Subcutaneous abdominal adipose tissue (tissue), 5 donors: ENCODE measurements around the gene STAP2.
"Not testable (repeated sequence)": the region's sequence is repeated elsewhere in the genome, so short reads cannot be mapped to it uniquely, and the experiment has no call there.

Experiments used
- H3K27ac ChIP-seq: one replicate; pipeline ENCODE4 v1.7.0; 2013; ENCODE audit warnings: low read depth, mild to moderate bottlenecking, inconsistent platforms, low read length, moderate library complexity
- H3K27me3 ChIP-seq, 5 donors: one replicate each; pipeline ENCODE4 v1.7.0; 2013; ENCODE audit warnings: low read length in 5 of 5, inconsistent platforms in 1 of 5; ENCODE audit not compliant: control insufficient read depth in 5 of 5, insufficient read depth in 4 of 5
- H3K36me3 ChIP-seq, 5 donors: one replicate each; pipeline ENCODE4 v1.7.0; 2013; ENCODE audit warnings: low read length in 5 of 5; ENCODE audit not compliant: control insufficient read depth in 5 of 5, insufficient read depth in 5 of 5
- H3K4me1 ChIP-seq, 5 donors: one replicate each; pipeline ENCODE4 v1.7.0; 2013; ENCODE audit warnings: low read length in 5 of 5, mild to moderate bottlenecking in 3 of 5, moderate library complexity in 1 of 5; ENCODE audit not compliant: control insufficient read depth in 5 of 5, insufficient read depth in 5 of 5
- H3K4me3 ChIP-seq, 5 donors: one replicate each; pipeline ENCODE4 v1.7.0; 2013; ENCODE audit warnings: low read length in 5 of 5, low read depth in 1 of 5
- H3K9ac ChIP-seq, 5 donors: one replicate each; pipeline ENCODE4 v1.7.0; 2013; ENCODE audit warnings: low read length in 5 of 5, mild to moderate bottlenecking in 4 of 5, moderate library complexity in 3 of 5
- H3K9me3 ChIP-seq, 5 donors: one replicate each; pipeline ENCODE4 v1.7.0; 2013; ENCODE audit warnings: low read length in 5 of 5; ENCODE audit not compliant: control insufficient read depth in 5 of 5
- donor health status: healthy.
- donor health status: healthy.
- donor health status: healthy.
- donor health status: healthy.
- donor health status: healthy.

Gene STAP2

DNA sequence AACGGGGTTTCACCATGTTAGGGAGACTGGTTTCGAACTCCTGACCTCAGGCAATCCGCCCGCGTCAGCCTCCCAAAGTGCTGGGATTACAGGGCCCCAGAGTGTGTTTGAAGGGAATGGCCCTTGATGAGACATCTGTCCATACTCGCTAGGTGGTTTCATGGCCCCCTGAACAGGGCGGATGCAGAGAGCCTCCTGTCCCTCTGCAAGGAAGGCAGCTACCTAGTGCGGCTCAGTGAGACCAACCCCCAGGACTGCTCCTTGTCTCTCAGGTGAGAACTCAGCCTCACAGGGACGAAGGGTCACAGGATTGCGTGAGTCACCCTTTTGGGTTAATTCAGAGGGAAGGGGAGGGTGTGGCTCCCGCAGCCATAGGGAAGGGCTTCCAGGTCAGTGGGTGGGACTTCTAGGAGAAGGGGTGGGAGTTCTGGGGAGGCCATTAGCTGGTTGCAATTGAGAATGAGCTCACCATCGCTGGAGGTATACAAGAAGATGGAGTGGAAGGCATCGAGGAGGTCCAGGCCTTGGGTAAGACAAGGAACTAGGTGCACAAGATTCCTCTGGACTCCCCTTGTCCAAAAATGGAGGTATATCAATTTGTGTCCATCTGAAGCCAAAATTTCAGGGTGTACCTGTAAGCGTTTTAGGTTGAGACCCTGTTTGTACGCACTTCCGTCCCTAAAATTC lies 50.4 kb downstream of the STAP2 start:
- H3K4me1 ChIP-seq = no peaks in the 10 kb centered on the region
- H3K9me3 ChIP-seq = no peaks in the 10 kb centered on the region
- H3K27me3 ChIP-seq = peaks cover 7 to 19% (median 15%) of the 10 kb centered on the region in 5 donors
- no peak overlapping the region for H3K27ac ChIP-seq
- no peak overlapping the region for H3K9ac ChIP-seq
- no peak overlapping the region for H3K4me3 ChIP-seq
- no peaks in the 10 kb centered on the region for H3K36me3 ChIP-seq

DNA sequence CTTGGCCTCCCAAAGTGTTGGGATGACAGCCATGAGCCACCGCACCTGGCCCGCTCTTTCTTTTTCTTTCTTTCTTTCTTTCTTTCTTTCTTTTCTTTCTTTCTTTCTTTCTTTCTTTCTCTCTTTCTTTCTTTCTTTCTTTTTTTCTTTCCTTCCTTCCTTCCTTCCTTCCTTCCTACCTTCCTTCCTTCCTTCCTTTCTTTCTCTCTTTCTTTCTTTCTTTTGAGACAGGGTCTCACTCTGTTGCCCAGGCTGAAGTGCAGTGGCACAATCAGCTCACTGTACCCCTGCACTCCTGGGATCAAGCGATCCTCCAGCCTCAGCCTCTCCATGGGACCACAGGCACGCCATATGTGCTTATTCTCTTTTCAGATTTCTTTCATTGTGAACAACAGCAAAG lies 52.5 kb downstream of the STAP2 start:
- H3K4me1 ChIP-seq, H3K4me3 ChIP-seq, H3K36me3 ChIP-seq, H3K9me3 ChIP-seq, H3K9ac ChIP-seq, H3K27ac ChIP-seq: not testable (repeated sequence)
- peaks cover 7 to 31% (median 15%) of the 10 kb centered on the region in 5 donors for H3K27me3 ChIP-seq

DNA sequence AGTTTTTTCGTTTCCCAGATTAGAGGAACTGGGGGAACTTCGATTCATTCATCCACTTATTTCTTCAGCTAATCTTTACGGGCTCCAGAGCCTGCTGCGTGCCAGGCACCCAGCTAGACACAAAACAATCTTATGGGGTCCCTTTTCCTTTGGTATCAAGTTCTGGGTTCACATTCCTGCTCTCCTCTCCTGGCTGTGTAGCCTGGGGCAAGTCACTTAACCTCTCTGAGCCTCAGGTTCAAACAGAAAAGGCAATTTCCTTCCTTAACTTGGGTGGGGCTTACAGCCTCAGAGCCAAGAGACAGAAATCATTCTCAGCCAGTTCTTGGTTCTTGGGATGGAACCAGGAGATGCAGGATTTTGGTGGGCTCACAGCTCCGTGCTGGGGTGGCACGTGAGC lies 53.7 kb downstream of the STAP2 start:
- Histone ChIP-seq H3K4me1 (no peaks in the 10 kb centered on the region), H3K27ac (no peak overlapping the region), H3K4me3 (no peak overlapping the region), H3K27me3 (peaks cover 11 to 33% (median 21%) of the 10 kb centered on the region in 5 donors), H3K9me3 (no peaks in the 10 kb centered on the region), H3K36me3 (no peaks in the 10 kb centered on the region), H3K9ac (no peak overlapping the region)

DNA sequence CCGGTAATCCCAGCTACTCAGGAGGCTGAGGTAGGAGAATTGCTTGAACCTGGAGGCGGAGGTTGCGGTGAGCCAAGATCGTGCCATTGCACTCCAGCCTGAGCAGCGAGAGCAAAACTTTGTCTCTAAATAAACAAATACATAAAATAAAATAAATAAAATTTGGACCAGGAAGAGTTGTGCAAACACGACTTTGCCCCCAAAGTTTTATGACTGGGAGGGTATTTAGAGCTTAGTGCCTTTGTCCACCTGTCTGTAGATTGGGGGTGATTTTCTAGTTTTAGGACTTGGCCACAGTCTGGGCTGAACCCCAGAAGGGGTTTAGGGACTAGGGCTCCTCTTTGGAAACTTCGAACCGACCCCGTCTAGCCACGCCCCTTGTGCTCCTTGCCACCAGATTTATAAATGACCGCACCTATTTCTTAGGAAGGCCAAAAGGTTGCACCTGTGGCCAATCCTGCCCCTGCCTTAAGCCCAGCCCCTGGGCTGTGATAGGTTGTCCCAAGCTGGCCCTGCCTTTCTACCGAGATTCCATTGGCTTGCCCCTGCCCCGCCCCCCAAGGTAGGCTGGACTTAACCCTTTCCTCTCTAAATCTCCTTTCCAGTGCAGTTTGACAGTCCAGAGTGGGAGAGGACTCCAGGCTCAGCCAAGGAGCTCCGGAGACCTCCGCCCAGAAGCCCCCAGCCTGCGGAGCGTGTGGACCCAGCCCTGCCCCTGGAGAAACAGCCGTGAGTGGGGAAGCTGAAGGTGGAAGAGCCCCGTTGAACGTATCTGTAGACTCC lies 54.3 kb downstream of the STAP2 start:
- no peaks in the 10 kb centered on the region for H3K36me3 ChIP-seq
- H3K27ac ChIP-seq = no peak overlapping the region
- H3K9ac ChIP-seq = no peak overlapping the region
- peaks cover 17 to 37% (median 26%) of the 10 kb centered on the region in 5 donors for H3K27me3 ChIP-seq
- no peaks in the 10 kb centered on the region for H3K9me3 ChIP-seq
- H3K4me3 ChIP-seq = no peak overlapping the region
- H3K4me1 ChIP-seq = peaks cover 0 to 6% (median 3%) of the 10 kb centered on the region in 5 donors

DNA sequence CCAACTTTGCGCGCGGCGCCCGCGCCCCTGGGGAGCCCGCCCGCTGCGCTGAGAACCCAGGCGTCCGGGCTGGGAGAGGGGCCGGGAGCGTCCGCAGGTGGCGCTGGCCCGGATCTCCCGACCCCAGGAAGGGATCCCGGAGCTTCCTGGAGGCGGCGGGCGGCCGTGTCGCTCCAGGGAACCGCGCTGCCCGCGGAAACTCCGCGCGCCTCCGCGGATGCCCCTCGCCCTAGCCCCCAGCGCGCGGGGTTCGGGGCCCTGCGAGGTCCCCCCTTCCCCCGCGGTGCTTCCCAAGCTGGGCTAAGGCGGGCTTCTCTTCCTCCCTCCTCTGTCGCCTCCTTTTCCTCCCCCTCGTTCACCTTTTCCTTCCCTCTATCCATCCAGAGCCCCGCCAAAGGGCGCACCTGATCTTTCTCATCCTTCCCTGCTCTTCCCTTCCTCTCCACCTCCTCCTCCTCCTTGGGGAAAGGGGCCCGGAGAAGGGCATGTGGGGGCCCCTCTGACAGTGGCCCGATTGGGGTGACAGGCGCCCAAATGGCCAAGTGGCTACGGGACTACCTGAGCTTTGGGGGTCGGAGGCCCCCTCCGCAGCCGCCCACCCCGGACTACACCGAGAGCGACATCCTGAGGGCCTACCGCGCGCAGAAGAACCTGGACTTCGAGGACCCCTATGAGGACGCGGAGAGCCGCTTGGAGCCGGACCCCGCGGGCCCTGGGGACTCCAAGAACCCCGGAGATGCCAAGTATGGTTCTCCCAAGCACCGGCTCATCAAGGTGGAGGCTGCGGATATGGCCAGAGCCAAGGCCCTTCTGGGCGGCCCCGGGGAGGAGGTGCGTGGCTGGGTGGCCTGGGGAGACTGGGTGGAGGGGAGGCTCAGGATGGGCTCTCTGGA lies 58.9 kb downstream of the STAP2 start:
- H3K36me3 ChIP-seq = no peaks in the 10 kb centered on the region
- H3K4me1 ChIP-seq = peaks cover 0 to 8% (median 6%) of the 10 kb centered on the region in 5 donors
- H3K9ac ChIP-seq = no peak overlapping the region
- H3K27ac ChIP-seq = no peak overlapping the region
- peaks cover 19 to 47% (median 36%) of the 10 kb centered on the region in 5 donors for H3K27me3 ChIP-seq
- H3K9me3 ChIP-seq = no peaks in the 10 kb centered on the region
- no peak overlapping the region for H3K4me3 ChIP-seq

DNA sequence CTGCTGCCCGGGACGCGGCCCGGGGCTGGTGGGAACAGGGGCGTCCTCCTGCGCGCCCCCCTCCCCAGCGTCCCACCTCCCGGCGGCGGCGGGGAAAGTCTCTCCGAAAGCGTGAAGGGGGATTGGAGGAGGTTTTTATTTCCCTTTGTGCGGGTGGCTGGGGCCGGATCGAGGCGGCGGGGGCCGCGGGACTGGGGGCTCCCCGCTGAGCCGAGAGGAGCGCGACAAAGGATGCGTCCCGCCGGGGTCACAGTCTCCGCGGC lies 59.4 kb downstream of the STAP2 start:
- H3K36me3 ChIP-seq = no peaks in the 10 kb centered on the region
- H3K9ac ChIP-seq = no peak overlapping the region
- H3K4me1 ChIP-seq = peaks cover 0 to 8% (median 6%) of the 10 kb centered on the region in 5 donors
- H3K9me3 ChIP-seq = no peaks in the 10 kb centered on the region
- H3K27me3 ChIP-seq = peaks cover 15 to 41% (median 31%) of the 10 kb centered on the region in 5 donors
- H3K4me3 ChIP-seq = no peak overlapping the region
- H3K27ac ChIP-seq = no peak overlapping the region

DNA sequence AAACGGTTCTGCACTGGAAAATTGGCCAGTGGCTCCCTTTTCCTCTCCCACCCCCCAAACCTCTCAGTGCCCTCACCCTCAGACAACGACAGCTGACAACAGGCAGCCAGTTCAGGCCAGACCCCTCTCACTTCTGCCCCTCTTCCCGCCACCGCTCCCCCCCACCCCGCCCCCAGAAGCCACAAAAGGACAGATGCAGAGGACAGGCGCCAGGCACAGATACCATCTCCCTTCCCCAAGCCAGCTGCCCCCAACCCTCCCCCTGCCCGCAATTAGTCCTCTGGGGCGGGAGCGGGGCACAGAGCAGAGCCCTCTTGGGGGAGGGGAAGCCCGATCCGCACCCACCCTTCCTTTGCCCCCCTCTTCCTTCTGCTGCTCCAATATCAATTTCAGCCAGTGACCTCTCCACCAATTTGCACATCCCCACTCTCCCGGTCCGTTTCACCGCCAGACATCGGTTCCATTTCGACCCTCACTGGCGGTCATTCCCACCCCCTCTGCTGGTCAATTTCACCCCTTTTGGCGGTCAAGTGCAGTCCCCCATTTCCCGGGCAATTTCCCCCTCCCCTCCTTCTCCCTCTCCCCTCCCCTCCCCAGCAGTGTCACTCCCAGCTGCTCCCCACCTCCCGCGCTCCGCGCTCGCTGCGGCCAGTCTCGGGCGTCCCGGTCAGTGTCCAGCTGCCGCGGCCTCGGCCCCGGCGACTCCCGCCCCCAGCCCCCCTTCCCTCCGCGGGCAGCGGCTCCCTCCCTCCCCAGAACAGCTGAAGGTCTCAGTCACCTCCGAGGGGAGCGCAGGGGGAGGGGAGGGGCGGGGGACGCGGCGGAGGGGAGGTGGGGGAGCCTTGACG lies 60.0 kb downstream of the STAP2 start, which contains the start of gene SHD:
SHD (plus strand) TSS at position 848 of the 848 bp plus-strand sequence. CDS start 798 bp downstream, outside the sequence.
- no peaks in the 10 kb centered on the region for H3K36me3 ChIP-seq
- no peak within 1 kb of the TSS for H3K9ac ChIP-seq
- H3K27me3 ChIP-seq = peaks cover 15 to 41% (median 31%) of the 10 kb centered on the region in 5 donors
- H3K9me3 ChIP-seq = no peaks in the 10 kb centered on the region
- H3K27ac ChIP-seq = no peak within 1 kb of the TSS
- peak within 1 kb of the TSS in 2 of 5 donors; percentile 7 to 27 for H3K4me3 ChIP-seq
- H3K4me1 ChIP-seq = peaks cover 0 to 8% (median 6%) of the 10 kb centered on the region in 5 donors

DNA sequence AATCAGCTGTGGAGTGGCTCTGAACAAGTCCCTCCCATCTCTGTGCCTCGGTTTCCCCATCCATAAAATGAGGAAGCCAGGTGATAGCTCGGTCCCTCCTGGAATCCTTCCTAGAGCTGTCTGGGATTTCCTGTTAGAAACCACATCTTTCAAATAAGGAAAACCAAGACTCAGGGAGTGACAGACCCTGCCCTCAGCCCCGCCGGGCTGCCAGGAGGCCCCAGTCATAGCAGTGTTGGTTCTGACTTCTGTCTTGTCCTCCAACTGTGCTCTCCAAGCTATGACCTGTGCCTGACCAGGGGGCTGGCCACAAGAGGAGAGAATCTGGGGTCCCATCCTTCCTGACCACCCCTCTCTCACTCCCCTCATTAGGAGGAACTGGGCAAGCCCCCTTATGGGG lies 60.6 kb downstream of the STAP2 start:
- H3K36me3 ChIP-seq = no peaks in the 10 kb centered on the region
- no peaks in the 10 kb centered on the region for H3K9me3 ChIP-seq
- H3K27me3 ChIP-seq = peaks cover 15 to 40% (median 29%) of the 10 kb centered on the region in 5 donors
- H3K27ac ChIP-seq = no peak overlapping the region
- no peak overlapping the region for H3K9ac ChIP-seq
- peaks cover 0 to 8% (median 6%) of the 10 kb centered on the region in 5 donors for H3K4me1 ChIP-seq
- no peak overlapping the region for H3K4me3 ChIP-seq

DNA sequence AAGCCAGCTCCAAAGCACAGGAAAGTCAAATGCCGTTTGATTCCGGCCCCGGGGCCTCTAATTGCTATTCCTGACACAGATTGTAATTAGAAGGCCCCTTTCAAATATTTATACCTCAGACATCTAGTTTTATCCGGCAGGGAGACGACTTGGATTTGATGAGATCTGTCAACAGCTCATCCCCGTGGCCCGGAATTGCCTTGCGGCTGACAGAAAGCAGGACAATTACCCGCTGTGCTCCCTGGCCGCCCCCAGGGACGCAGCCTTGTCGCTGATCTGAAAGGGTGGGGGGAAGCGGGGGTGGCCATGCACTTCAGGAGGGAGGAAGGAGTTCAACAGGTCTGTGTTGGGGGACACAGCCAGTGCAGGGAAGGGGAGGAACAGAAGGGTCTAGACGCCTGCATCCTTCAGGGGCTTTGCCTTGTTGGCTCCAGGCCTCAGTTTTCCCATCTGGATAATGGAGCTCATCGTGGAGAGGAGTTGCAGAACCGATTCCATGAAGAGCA lies 61.4 kb downstream of the STAP2 start:
- H3K4me1 ChIP-seq = peaks cover 0 to 8% (median 6%) of the 10 kb centered on the region in 5 donors
- no peaks in the 10 kb centered on the region for H3K9me3 ChIP-seq
- no peaks in the 10 kb centered on the region for H3K36me3 ChIP-seq
- H3K9ac ChIP-seq = no peak overlapping the region
- H3K27ac ChIP-seq = no peak overlapping the region
- H3K27me3 ChIP-seq = peaks cover 15 to 36% (median 25%) of the 10 kb centered on the region in 5 donors
- H3K4me3 ChIP-seq = no peak overlapping the region
